Neural cell (in vitro differentiated cells): ENCODE data around the gene EPS8.

Experiments used
- CTCF ChIP-seq: fragments of 450-650 bp; IDR thresholded peaks from 2 replicates; pipeline ENCODE4 v1.5.1; 2014; ENCODE audit warnings: antibody characterized with exemption, mild to moderate bottlenecking, moderate library complexity; ENCODE audit not compliant: poor library complexity, severe bottlenecking
- EP300 ChIP-seq: fragments of 450-650 bp; conservative IDR thresholded peaks from 2 replicates; pipeline ENCODE4 v1.6.1; 2014; ENCODE audit warnings: antibody characterized with exemption, mild to moderate bottlenecking, moderate library complexity; ENCODE audit not compliant: poor library complexity, severe bottlenecking
- EZH2 ChIP-seq: fragments of 200-600, 300-800 bp; shearing (Covaris generic), sonication (generic); IDR thresholded peaks from 2 replicates; pipeline ENCODE4 v1.6.1; 2014; ENCODE audit warnings: antibody characterized with exemption, low read length, borderline replicate concordance, mild to moderate bottlenecking; ENCODE audit not compliant: insufficient read depth, poor library complexity, severe bottlenecking
- POLR2AphosphoS5 ChIP-seq: IDR thresholded peaks from 2 replicates; pipeline ENCODE4 v1.6.1; 2012
- RAD21 ChIP-seq: fragments of 450-650 bp; conservative IDR thresholded peaks from 2 replicates; pipeline ENCODE4 v1.6.1; 2014; ENCODE audit warnings: antibody characterized with exemption, mild to moderate bottlenecking, moderate library complexity
- REST ChIP-seq: IDR thresholded peaks from 2 replicates; pipeline ENCODE4 v1.6.1; 2012; ENCODE audit warnings: borderline replicate concordance
- SMC3 ChIP-seq: fragments of 450-650 bp; conservative IDR thresholded peaks from 2 replicates; pipeline ENCODE4 v1.6.1; 2014; ENCODE audit warnings: antibody characterized with exemption, mild to moderate bottlenecking, moderate library complexity; ENCODE audit not compliant: poor library complexity
- TAF1 ChIP-seq: IDR thresholded peaks from 2 replicates; pipeline ENCODE4 v1.6.1; 2012; ENCODE audit warnings: low read depth

DNA sequence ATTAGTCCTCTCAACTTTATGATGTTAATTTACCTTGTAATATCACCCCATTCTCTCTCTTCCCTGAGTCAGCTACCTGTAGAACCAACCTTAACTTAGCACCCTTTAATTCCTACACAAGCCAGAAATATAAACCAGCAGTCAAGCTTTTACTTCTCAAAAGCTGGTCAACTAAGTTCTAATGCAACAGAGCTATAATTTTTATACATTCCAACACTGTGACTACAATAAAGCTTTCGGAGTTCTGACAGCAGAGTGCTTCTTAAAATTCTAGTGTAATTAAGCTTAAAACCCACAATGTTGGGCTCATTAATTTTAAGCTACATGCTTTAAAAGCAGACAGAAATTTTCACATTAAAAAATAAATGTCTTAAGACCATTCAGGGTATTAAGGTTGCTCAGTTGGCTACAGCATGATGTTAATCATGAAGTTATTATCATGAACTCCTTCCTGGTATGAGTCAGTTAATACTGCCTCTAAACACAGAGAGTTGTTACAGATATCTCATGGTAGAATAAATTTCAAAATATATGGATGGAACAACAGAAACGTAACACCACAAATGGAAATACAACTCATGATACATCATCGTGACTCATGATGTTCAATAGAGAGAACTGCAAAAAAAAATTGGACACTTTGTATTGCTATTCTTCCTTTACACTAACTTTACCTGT, 126.7 kb downstream of the EPS8 start:
- TF ChIP-seq CTCF (no peak), EZH2 (no peak), POLR2AphosphoS5 (no peak), REST (no peak), RAD21 (no peak), SMC3 (no peak), EP300 (no peak), TAF1 (no peak)
